ENCODE measurements around the gene THAP5.

DNA sequence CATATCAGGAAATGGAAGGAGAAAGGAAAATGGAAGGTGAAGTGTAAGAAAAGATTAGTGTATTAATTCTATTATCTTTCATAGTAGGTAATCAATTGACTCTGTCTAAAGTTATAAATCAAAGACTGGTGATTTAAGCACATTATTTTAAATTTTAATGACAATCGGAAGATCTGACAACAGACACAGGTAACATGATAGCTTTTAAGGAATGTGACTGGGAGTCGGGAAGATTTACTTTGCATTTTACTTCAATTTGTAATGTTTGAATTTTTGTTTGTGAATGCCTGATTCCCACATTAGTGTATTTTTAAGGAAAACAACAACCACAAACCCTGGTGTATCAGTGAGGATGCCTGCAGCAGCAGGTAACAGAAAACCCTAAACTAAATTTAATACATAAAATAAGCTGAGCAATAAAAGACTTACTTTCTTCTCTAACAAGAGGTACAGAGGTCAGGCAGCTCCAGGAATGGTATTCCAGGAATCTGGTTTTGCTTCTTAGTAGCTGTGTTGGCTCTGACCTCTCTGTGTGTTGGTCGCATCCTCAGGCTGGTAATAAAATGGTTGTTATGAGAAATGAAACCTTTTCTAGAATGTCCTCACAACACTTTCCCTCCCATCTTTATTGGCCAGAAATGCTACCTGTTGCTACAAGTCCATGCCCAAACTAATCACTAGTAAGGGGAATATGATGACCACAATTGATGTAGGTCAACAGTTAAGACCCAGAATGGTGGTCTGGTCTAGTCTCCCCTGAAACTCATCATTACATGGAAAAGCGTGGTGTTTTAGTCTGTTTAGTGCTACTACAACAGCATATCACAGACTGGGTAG is 12.4 kb upstream of the THAP5 start:
- TF ChIP-seq CTCF (IDR thresholded peaks at IDR 0.05; ENCODE audit: low read depth, low read length) (no peak), POLR2A (IDR thresholded peaks at IDR 0.05; ENCODE audit: extremely low read depth, insufficient read length) (no peak), MYC (IDR thresholded peaks at IDR 0.05; ENCODE audit: low read depth, low read length) (no peak)
- TF ChIP-seq, protein P1, sequence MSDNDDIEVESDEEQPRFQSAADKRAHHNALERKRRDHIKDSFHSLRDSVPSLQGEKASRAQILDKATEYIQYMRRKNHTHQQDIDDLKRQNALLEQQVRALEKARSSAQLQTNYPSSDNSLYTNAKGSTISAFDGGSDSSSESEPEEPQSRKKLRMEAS (IDR thresholded peaks at IDR 0.05; ENCODE audit: low read depth, low read length) = no peak

Data from NB4 (cell line).